Suprapubic skin (tissue), 4 donors: ENCODE data around the gene SYT17. TPM values are rescaled to one million over a fixed set of nuclear protein-coding genes. Genes with fewer than 3 reads are reported as not detected.

ENCODE experiments used
- DNase-seq, 2 donors: peaks; one replicate each; pipeline ENCODE4 v3.0.0-alpha.2; 2019; ENCODE audit warnings: low spot score in 2 of 2
- H3K27ac ChIP-seq: fragments of 200-600 bp; sonication (generic); one replicate; pipeline ENCODE4 v1.5.1; 2019
- H3K27me3 ChIP-seq: fragments of 200-600 bp; sonication (generic); one replicate; pipeline ENCODE4 v1.5.1; 2019
- H3K36me3 ChIP-seq: fragments of 200-600 bp; sonication (generic); one replicate; pipeline ENCODE4 v1.5.1; 2019
- H3K4me1 ChIP-seq: fragments of 200-600 bp; sonication (generic); one replicate; pipeline ENCODE4 v1.5.1; 2019
- H3K4me3 ChIP-seq: fragments of 200-600 bp; sonication (generic); one replicate; pipeline ENCODE4 v1.5.1; 2019; ENCODE audit warnings: mild to moderate bottlenecking
- H3K9me3 ChIP-seq: fragments of 200-600 bp; sonication (generic); one replicate; pipeline ENCODE4 v1.5.1; 2019
- CTCF ChIP-seq, 2 donors: fragments of 200-600 bp in 1 of 2; fragments of 450-650 bp in 1 of 2; sonication (generic) in 1 of 2; IDR thresholded peaks; one replicate each; pipeline ENCODE4 v1.5.1; 2016 to 2019; ENCODE audit warnings: antibody characterized with exemption in 2 of 2, mild to moderate bottlenecking in 1 of 2, moderate library complexity in 1 of 2
- EP300 ChIP-seq: sonication (generic); formaldehyde crosslinking; IDR thresholded peaks from one replicate; pipeline ENCODE4 v1.6.1; 2017; ENCODE audit warnings: antibody characterized with exemption
- POLR2A ChIP-seq, 2 donors: fragments of 450-650 bp; IDR thresholded peaks; one replicate each; pipeline ENCODE4 v1.6.1; 2017; ENCODE audit warnings: antibody characterized with exemption in 2 of 2, mild to moderate bottlenecking in 2 of 2, moderate library complexity in 2 of 2
- POLR2AphosphoS5 ChIP-seq, 3 donors: sonication (generic); formaldehyde crosslinking; IDR thresholded peaks; one replicate each; pipeline ENCODE4 v1.6.1; 2017; ENCODE audit warnings: antibody characterized with exemption in 3 of 3
- WGBS: methylation state at CpG from one replicate; pipeline ENCODE4 v1.1.5; 2018; 5-methylcytosine and 5-hydroxymethylcytosine counted together
- total RNA-seq, 4 donors: library from RNA; depleted of rRNA; stranded (reverse); fragments of >200 nt; gene quantifications; one replicate each; pipeline ENCODE4 v1.1.0, GENCODE V29; 2016

SYT17 gene
- total RNA-seq, 4 donors from 2014 or later = 2.5 to 27.6 (median 9.7) TPM

GRCh38 chr16:19135201-19135842 lies 32.7 kb upstream of the SYT17 start:
- DNase-seq = no peak
- no peak overlapping the region for H3K4me3 ChIP-seq
- H3K27me3 ChIP-seq = no peaks in the 10 kb centered on the region
- TF ChIP-seq POLR2AphosphoS5 (IDR thresholded peaks at IDR 0.05) = no peak
- no peak for TF ChIP-seq EP300
- no peak for TF ChIP-seq CTCF (IDR thresholded peaks at IDR 0.05)
- TF ChIP-seq POLR2A (IDR thresholded peaks at IDR 0.05) = no peak
- WGBS = 59% methylated on average over 10 of the region's 10 CpGs
- no peaks in the 10 kb centered on the region for H3K9me3 ChIP-seq
- no peaks in the 10 kb centered on the region for H3K36me3 ChIP-seq
- peaks cover 80% of the 10 kb centered on the region for H3K4me1 ChIP-seq
- H3K27ac ChIP-seq = no peak overlapping the region

- peaks cover 80% of the 10 kb centered on the region for H3K4me1 ChIP-seq
- DNase-seq = peak in 1 of 2 donors; percentile 68
These were observed 32.1 kb upstream of the SYT17 start for GRCh38 chr16:19135896-19136438.

GRCh38 chr16:19136549-19137196 lies 31.4 kb upstream of the SYT17 start:
- TF ChIP-seq POLR2A (IDR thresholded peaks at IDR 0.05) (no peak), POLR2AphosphoS5 (IDR thresholded peaks at IDR 0.05) (no peak), EP300 (no peak), CTCF (IDR thresholded peaks at IDR 0.05) (no peak)
- Histone ChIP-seq H3K36me3 (no peaks in the 10 kb centered on the region), H3K4me1 (peaks cover 74% of the 10 kb centered on the region), H3K27ac (peak overlapping the region; percentile 58), H3K9me3 (no peaks in the 10 kb centered on the region), H3K4me3 (no peak overlapping the region), H3K27me3 (no peaks in the 10 kb centered on the region)
- WGBS = 33% methylated on average over 10 of the region's 10 CpGs
- DNase-seq = peak in 1 of 2 donors; percentile 68

More at GRCh38 chr16:19135896-19136438, 32.1 kb upstream of the SYT17 start:
- Histone ChIP-seq H3K4me3 (no peak overlapping the region), H3K9me3 (no peaks in the 10 kb centered on the region), H3K36me3 (no peaks in the 10 kb centered on the region), H3K27me3 (no peaks in the 10 kb centered on the region), H3K27ac (no peak overlapping the region)
- TF ChIP-seq POLR2AphosphoS5 (IDR thresholded peaks at IDR 0.05) (no peak), POLR2A (IDR thresholded peaks at IDR 0.05) (no peak), CTCF (IDR thresholded peaks at IDR 0.05) (no peak), EP300 (no peak)
- 12% methylated on average over 6 of the region's 7 CpGs for WGBS

- no peaks in the 10 kb centered on the region for H3K27me3 ChIP-seq
- TF ChIP-seq CTCF (IDR thresholded peaks at IDR 0.05) (no peak), POLR2A (IDR thresholded peaks at IDR 0.05) (no peak)
- H3K27ac ChIP-seq = peak overlapping the region; percentile 58
- no peaks in the 10 kb centered on the region for H3K36me3 ChIP-seq
- WGBS = 16% methylated on average over 6 of the region's 6 CpGs
- no peaks in the 10 kb centered on the region for H3K9me3 ChIP-seq
- DNase-seq = no peak
- no peak overlapping the region for H3K4me3 ChIP-seq
- H3K4me1 ChIP-seq = peaks cover 71% of the 10 kb centered on the region
These were observed 30.6 kb upstream of the SYT17 start for GRCh38 chr16:19137201-19138128.
